ENCODE results near the gene TUBGCP6.

The TUBGCP6 gene

GRCh38 chr22:50167689-50168489, 76.9 kb downstream of the TUBGCP6 start:
- DNase-seq = no peak

All from NCI-H2107 (cell line).